H9 (cell line): ENCODE data around the gene GRB14. TPM values are rescaled to one million over a fixed set of nuclear protein-coding genes. Genes with fewer than 3 reads are reported as not detected.

Source experiments
- DNase-seq: peaks from one replicate; pipeline ENCODE4 v3.0.0-alpha.2; 2017
- H2AFZ ChIP-seq: one replicate; pipeline ENCODE4 v1.6.1; 2013; ENCODE audit warnings: mild to moderate bottlenecking, low read length, control low read depth, moderate library complexity
- H2AK5ac ChIP-seq: 2 replicates; pipeline ENCODE4 v1.6.1; 2013; ENCODE audit warnings: low read length, control low read depth, mixed read lengths; ENCODE audit not compliant: insufficient read length
- H2BK120ac ChIP-seq: one replicate; pipeline ENCODE4 v1.6.1; 2013; ENCODE audit warnings: low read depth, mild to moderate bottlenecking, low read length, control low read depth, inconsistent platforms; ENCODE audit not compliant: poor library complexity, severe bottlenecking
- H2BK12ac ChIP-seq: 2 replicates; pipeline ENCODE4 v1.6.1; 2013; ENCODE audit warnings: low read length, control low read depth, mixed read lengths, low read depth; ENCODE audit not compliant: insufficient read length
- H2BK15ac ChIP-seq: 2 replicates; pipeline ENCODE4 v1.6.1; 2013; ENCODE audit warnings: low read depth, low read length, control low read depth
- H2BK20ac ChIP-seq: one replicate; pipeline ENCODE4 v1.6.1; 2013; ENCODE audit warnings: low read depth, mild to moderate bottlenecking, low read length, control low read depth, inconsistent platforms; ENCODE audit not compliant: poor library complexity, severe bottlenecking
- H2BK5ac ChIP-seq: 2 replicates; pipeline ENCODE4 v1.6.1; 2013; ENCODE audit warnings: low read length, control low read depth, mixed read lengths; ENCODE audit not compliant: insufficient read length
- H3K14ac ChIP-seq: 2 replicates; pipeline ENCODE4 v1.6.1; 2013; ENCODE audit warnings: low read length, control low read depth; ENCODE audit not compliant: insufficient read depth
- H3K18ac ChIP-seq: 2 replicates; pipeline ENCODE4 v1.6.1; 2013; ENCODE audit warnings: low read depth, mild to moderate bottlenecking, mixed read lengths, low read length, control low read depth; ENCODE audit not compliant: insufficient read length
- H3K23ac ChIP-seq: 2 replicates; pipeline ENCODE4 v1.6.1; 2013; ENCODE audit warnings: low read length, control low read depth, mixed read lengths, low read depth; ENCODE audit not compliant: insufficient read length
- H3K23me2 ChIP-seq: 2 replicates; pipeline ENCODE4 v1.6.1; 2013; ENCODE audit warnings: low read depth, mild to moderate bottlenecking, mixed read lengths, low read length, control low read depth; ENCODE audit not compliant: insufficient read length, poor library complexity, severe bottlenecking
- H3K27ac ChIP-seq: 2 replicates; pipeline ENCODE4 v1.5.1; 2013; ENCODE audit warnings: low read length, control low read depth, mixed read lengths, low read depth; ENCODE audit not compliant: insufficient read length
- H3K27me3 ChIP-seq: 2 replicates; pipeline ENCODE4 v1.6.1; 2013; ENCODE audit warnings: low read length, control low read depth, inconsistent platforms; ENCODE audit not compliant: insufficient read depth
- H3K4ac ChIP-seq: 2 replicates; pipeline ENCODE4 v1.6.1; 2013; ENCODE audit warnings: low read depth, mild to moderate bottlenecking, control low read depth, inconsistent platforms, low read length, moderate library complexity
- H3K4me1 ChIP-seq: 2 replicates; pipeline ENCODE4 v1.6.1; 2013; ENCODE audit warnings: low read length, control low read depth, inconsistent platforms; ENCODE audit not compliant: insufficient read depth
- H3K4me2 ChIP-seq: 2 replicates; pipeline ENCODE4 v1.6.1; 2013; ENCODE audit warnings: low read length, control low read depth, mixed read lengths; ENCODE audit not compliant: insufficient read length, insufficient read depth
- H3K56ac ChIP-seq: 2 replicates; pipeline ENCODE4 v1.6.1; 2013; ENCODE audit warnings: low read depth, mild to moderate bottlenecking, mixed read lengths, low read length, control low read depth; ENCODE audit not compliant: insufficient read length
- H3K79me1 ChIP-seq: 2 replicates; pipeline ENCODE4 v1.6.1; 2013; ENCODE audit warnings: low read depth, mild to moderate bottlenecking, moderate library complexity, low read length, control low read depth, inconsistent platforms; ENCODE audit not compliant: insufficient read depth, poor library complexity, severe bottlenecking
- H3K79me2 ChIP-seq: 2 replicates; pipeline ENCODE4 v1.6.1; 2013; ENCODE audit warnings: low read length, control low read depth, inconsistent platforms; ENCODE audit not compliant: insufficient read depth
- H3K9ac ChIP-seq: 2 replicates; pipeline ENCODE4 v1.6.1; 2013; ENCODE audit warnings: low read length, control low read depth, mixed read lengths; ENCODE audit not compliant: insufficient read length; ENCODE audit errors: extremely low read depth
- H3K9me3 ChIP-seq: one replicate; pipeline ENCODE4 v1.6.1; 2013; ENCODE audit warnings: low read depth, low read length, inconsistent platforms; ENCODE audit not compliant: control insufficient read depth
- H3T11ph ChIP-seq: one replicate; pipeline ENCODE4 v1.6.1; 2013; ENCODE audit warnings: mild to moderate bottlenecking, low read length, control low read depth, inconsistent platforms
- H4K20me1 ChIP-seq: one replicate; pipeline ENCODE4 v1.6.1; 2013; ENCODE audit not compliant: control insufficient read depth, insufficient read length, insufficient read depth
- H4K5ac ChIP-seq: 2 replicates; pipeline ENCODE4 v1.6.1; 2013; ENCODE audit warnings: low read depth, mild to moderate bottlenecking, mixed read lengths, low read length, control low read depth; ENCODE audit not compliant: insufficient read length
- H4K8ac ChIP-seq: replicated peaks from 2 replicates; pipeline ENCODE4 v1.6.1; 2013; ENCODE audit warnings: low read length, control low read depth, mixed read lengths, low read depth; ENCODE audit not compliant: insufficient read length
- H4K91ac ChIP-seq: 2 replicates; pipeline ENCODE4 v1.6.1; 2013; ENCODE audit warnings: low read depth, mild to moderate bottlenecking, moderate library complexity, mixed read lengths, low read length, control low read depth; ENCODE audit not compliant: insufficient read length
- H3K27ac Mint-ChIP-seq, 3 experiments: 2 replicates in 2 of 3; 3 replicates in 1 of 3; pipeline ENCODE4 v1.8.0; 2020 to 2021; ENCODE audit warnings: mixed read lengths in 3 of 3, mild to moderate bottlenecking in 1 of 3, moderate library complexity in 1 of 3
- H3K27me3 Mint-ChIP-seq: 2 replicates; pipeline ENCODE4 v1.8.0; 2021; ENCODE audit warnings: low read depth, mild to moderate bottlenecking, moderate library complexity, mixed read lengths
- H3K36me3 Mint-ChIP-seq, 3 experiments: 2 replicates in 2 of 3; 3 replicates in 1 of 3; pipeline ENCODE4 v1.8.0; 2020 to 2021; ENCODE audit warnings: low read depth in 3 of 3, mixed read lengths in 3 of 3; ENCODE audit not compliant: insufficient read depth in 1 of 3
- H3K4me1 Mint-ChIP-seq, 2 experiments: 2 replicates each; pipeline ENCODE4 v1.8.0; 2020; ENCODE audit warnings: mixed read lengths in 2 of 2
- H3K4me3 Mint-ChIP-seq, 2 experiments: 2 replicates in 1 of 2; 3 replicates in 1 of 2; pipeline ENCODE4 v1.8.0; 2020 to 2021; ENCODE audit warnings: mild to moderate bottlenecking in 2 of 2, mixed read lengths in 2 of 2, moderate library complexity in 1 of 2
- H3K9me3 Mint-ChIP-seq, 2 experiments: 2 replicates in 1 of 2; 3 replicates in 1 of 2; pipeline ENCODE4 v1.8.0; 2020; ENCODE audit warnings: mild to moderate bottlenecking in 2 of 2, mixed read lengths in 2 of 2, moderate library complexity in 1 of 2
- total RNA-seq: library from RNA; stranded (reverse); gene quantifications from 2 replicates; pipeline ENCODE4 v1.2.1, GENCODE V29; 2021
- TF ChIP-seq, protein P1 (sequence below): fragments of 200-600 bp; sonication (generic); conservative IDR thresholded peaks from 3 replicates; pipeline ENCODE4 v1.8.0; 2021; ENCODE audit warnings: antibody characterized with exemption, mild to moderate bottlenecking

The GRB14 gene
- total RNA-seq, 1 experiment from 2014 or later, result 7.6 TPM

GRCh38 chr2:164512871-164513270 lies 108.4 kb downstream of the GRB14 start:
- Histone ChIP-seq H2AFZ (no peak overlapping the region), H2BK12ac (no peak overlapping the region), H3K56ac (no peak overlapping the region), H3K23me2 (no peaks in the 10 kb centered on the region), H3K27me3 (no peaks in the 10 kb centered on the region), H4K8ac (no peak overlapping the region), H3K27ac (no peak overlapping the region), H3K4ac (no peak overlapping the region), H3K79me1 (no peaks in the 10 kb centered on the region), H3K23ac (no peak overlapping the region), H2AK5ac (no peak overlapping the region), H3T11ph (no peak overlapping the region), H4K20me1 (no peaks in the 10 kb centered on the region), H3K14ac (no peak overlapping the region), H3K9me3 (no peaks in the 10 kb centered on the region), H3K9ac (no peak overlapping the region), H2BK15ac (no peak overlapping the region), H3K4me1 (no peaks in the 10 kb centered on the region), H4K5ac (no peak overlapping the region), H3K18ac (no peak overlapping the region), H2BK120ac (no peak overlapping the region), H3K4me2 (no peak overlapping the region), H2BK20ac (no peak overlapping the region), H3K79me2 (no peaks in the 10 kb centered on the region), H4K91ac (no peak overlapping the region), H2BK5ac (no peak overlapping the region)
- TF ChIP-seq, protein P1, sequence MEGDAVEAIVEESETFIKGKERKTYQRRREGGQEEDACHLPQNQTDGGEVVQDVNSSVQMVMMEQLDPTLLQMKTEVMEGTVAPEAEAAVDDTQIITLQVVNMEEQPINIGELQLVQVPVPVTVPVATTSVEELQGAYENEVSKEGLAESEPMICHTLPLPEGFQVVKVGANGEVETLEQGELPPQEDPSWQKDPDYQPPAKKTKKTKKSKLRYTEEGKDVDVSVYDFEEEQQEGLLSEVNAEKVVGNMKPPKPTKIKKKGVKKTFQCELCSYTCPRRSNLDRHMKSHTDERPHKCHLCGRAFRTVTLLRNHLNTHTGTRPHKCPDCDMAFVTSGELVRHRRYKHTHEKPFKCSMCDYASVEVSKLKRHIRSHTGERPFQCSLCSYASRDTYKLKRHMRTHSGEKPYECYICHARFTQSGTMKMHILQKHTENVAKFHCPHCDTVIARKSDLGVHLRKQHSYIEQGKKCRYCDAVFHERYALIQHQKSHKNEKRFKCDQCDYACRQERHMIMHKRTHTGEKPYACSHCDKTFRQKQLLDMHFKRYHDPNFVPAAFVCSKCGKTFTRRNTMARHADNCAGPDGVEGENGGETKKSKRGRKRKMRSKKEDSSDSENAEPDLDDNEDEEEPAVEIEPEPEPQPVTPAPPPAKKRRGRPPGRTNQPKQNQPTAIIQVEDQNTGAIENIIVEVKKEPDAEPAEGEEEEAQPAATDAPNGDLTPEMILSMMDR, result no peak
- no peaks in the 10 kb centered on the region for H3K27me3 Mint-ChIP-seq
- H3K4me3 Mint-ChIP-seq, result no peak overlapping the region
- DNase-seq, result no peak
- peak overlapping the region in 1 of 3 experiments; percentile 19; a peak in 1 of 7 replicates for H3K27ac Mint-ChIP-seq
- H3K9me3 Mint-ChIP-seq, result peaks cover 6 to 8% of the 10 kb centered on the region in 2 experiments; a peak in 2 of 5 replicates
- H3K4me1 Mint-ChIP-seq, result peaks cover 17 to 18% of the 10 kb centered on the region in 2 experiments
- peaks cover 7 to 20% (median 9%) of the 10 kb centered on the region in 3 experiments; a peak in 6 of 7 replicates for H3K36me3 Mint-ChIP-seq
